Measurements from ENCODE around the gene LILRA5. TPM values are rescaled to one million over a fixed set of nuclear protein-coding genes. Genes with fewer than 3 reads are reported as not detected.
"Not testable (repeated sequence)": the region's sequence is repeated elsewhere in the genome, so short reads cannot be mapped to it uniquely, and the experiment has no call there.

The LILRA5 gene
- total RNA-seq, 1 experiment from 2014 or later: not detected

- no peak for DNase-seq (ENCODE audit: low read depth)
These were observed 20.8 kb upstream of the LILRA5 start for GRCh38 chr19:54333586-54334298.

GRCh38 chr19:54332149-54332548 is 19.2 kb upstream of the LILRA5 start:
- DNase-seq (ENCODE audit: low read depth): no peak

GRCh38 chr19:54331626-54332025 is 18.7 kb upstream of the LILRA5 start:
- no peak for DNase-seq (ENCODE audit: low read depth)

GRCh38 chr19:54329476-54330165 is 16.7 kb upstream of the LILRA5 start:
- DNase-seq (ENCODE audit: low read depth): no peak

- DNase-seq (ENCODE audit: low read depth): not testable (repeated sequence)
These were observed 15.8 kb upstream of the LILRA5 start for GRCh38 chr19:54328781-54329180.

- no peak for DNase-seq (ENCODE audit: low read depth)
These were observed 12.7 kb upstream of the LILRA5 start for GRCh38 chr19:54325631-54326030.

GRCh38 chr19:54325194-54325621 is 12.2 kb upstream of the LILRA5 start:
- DNase-seq (ENCODE audit: low read depth): peak; percentile 38

GRCh38 chr19:54324071-54324470 is 11.1 kb upstream of the LILRA5 start:
- no peak for DNase-seq (ENCODE audit: low read depth)

GRCh38 chr19:54322934-54323333 is 10.0 kb upstream of the LILRA5 start:
- DNase-seq (ENCODE audit: low read depth): not testable (repeated sequence)

GRCh38 chr19:54322295-54322694 is 9.3 kb upstream of the LILRA5 start:
- not testable (repeated sequence) for DNase-seq (ENCODE audit: low read depth)

- no peak for DNase-seq (ENCODE audit: low read depth)
These were observed 7.1 kb upstream of the LILRA5 start for GRCh38 chr19:54319892-54320670.

- no peak for DNase-seq (ENCODE audit: low read depth)
These were observed 6.1 kb upstream of the LILRA5 start for GRCh38 chr19:54319049-54319448.

GRCh38 chr19:54317965-54318240 is 4.9 kb upstream of the LILRA5 start:
- no peak for DNase-seq (ENCODE audit: low read depth)

GRCh38 chr19:54317108-54317964 is 4.4 kb upstream of the LILRA5 start:
- no peak for DNase-seq (ENCODE audit: low read depth)

GRCh38 chr19:54316746-54317107 is 3.8 kb upstream of the LILRA5 start:
- no peak for DNase-seq (ENCODE audit: low read depth)

- DNase-seq (ENCODE audit: low read depth): no peak
These were observed 3.0 kb upstream of the LILRA5 start for GRCh38 chr19:54315956-54316355.

- DNase-seq (ENCODE audit: low read depth): no peak
These were observed 955 bp downstream of the LILRA5 start for GRCh38 chr19:54312011-54312410.

- DNase-seq (ENCODE audit: low read depth): no peak
These were observed 1.5 kb downstream of the LILRA5 start for GRCh38 chr19:54311486-54311885.

- no peak for DNase-seq (ENCODE audit: low read depth)
These were observed 2.4 kb downstream of the LILRA5 start for GRCh38 chr19:54310543-54310942.

GRCh38 chr19:54309811-54310210 is 3.2 kb downstream of the LILRA5 start:
- no peak for DNase-seq (ENCODE audit: low read depth)

GRCh38 chr19:54307389-54308020 is 5.5 kb downstream of the LILRA5 start:
- no peak for DNase-seq (ENCODE audit: low read depth)

Data from RPMI7951 (cell line).